HG02678 (cell line): Measurements from ENCODE around the gene COL2A1.

Experiments
- ATAC-seq: cut with Tn5 transposase; IDR thresholded peaks from one replicate; pipeline ENCODE4 v1.9.1; 2021; ENCODE audit warnings: mild to moderate bottlenecking, moderate library complexity; ENCODE audit not compliant: unreplicated experiment

Gene COL2A1

GRCh38 chr12:48015954-48016353, 11.7 kb upstream of the COL2A1 start:
- ATAC-seq = no peak

- ATAC-seq = no peak
Observed at GRCh38 chr12:48015129-48015528, 10.9 kb upstream of the COL2A1 start.

- no peak for ATAC-seq
Observed at GRCh38 chr12:48013287-48013686, 9.0 kb upstream of the COL2A1 start.

GRCh38 chr12:48012070-48012469, 7.8 kb upstream of the COL2A1 start:
- no peak for ATAC-seq

GRCh38 chr12:48010366-48010970, 6.2 kb upstream of the COL2A1 start:
- no peak for ATAC-seq

GRCh38 chr12:48009471-48009870, 5.2 kb upstream of the COL2A1 start:
- ATAC-seq = no peak

GRCh38 chr12:48008950-48009349, 4.7 kb upstream of the COL2A1 start:
- ATAC-seq = no peak

- no peak for ATAC-seq
Observed at GRCh38 chr12:48008349-48008748, 4.1 kb upstream of the COL2A1 start.

GRCh38 chr12:48007206-48007605, 2.9 kb upstream of the COL2A1 start:
- no peak for ATAC-seq

- no peak for ATAC-seq
Observed at GRCh38 chr12:48005750-48006021, 1.4 kb upstream of the COL2A1 start.

GRCh38 chr12:48005001-48005749, 899 bp upstream of the COL2A1 start:
- ATAC-seq = no peak

- ATAC-seq = no peak
Observed at GRCh38 chr12:48003226-48004052, 837 bp downstream of the COL2A1 start.

- ATAC-seq = no peak
Observed at GRCh38 chr12:48002773-48003218, 1.5 kb downstream of the COL2A1 start.

- ATAC-seq = no peak
Observed at GRCh38 chr12:48002414-48002730, 1.9 kb downstream of the COL2A1 start.

- ATAC-seq = no peak
Observed at GRCh38 chr12:48001505-48002413, 2.5 kb downstream of the COL2A1 start.

- no peak for ATAC-seq
Observed at GRCh38 chr12:48000878-48001504, 3.3 kb downstream of the COL2A1 start.

- no peak for ATAC-seq
Observed at GRCh38 chr12:47999816-48000215, 4.5 kb downstream of the COL2A1 start.

- ATAC-seq = no peak
Observed at GRCh38 chr12:47997321-47997720, 7.0 kb downstream of the COL2A1 start.

- ATAC-seq = no peak
Observed at GRCh38 chr12:47995981-47996401, 8.3 kb downstream of the COL2A1 start.

- no peak for ATAC-seq
Observed at GRCh38 chr12:47993491-47993890, 10.8 kb downstream of the COL2A1 start.

GRCh38 chr12:47992776-47993175, 11.5 kb downstream of the COL2A1 start:
- no peak for ATAC-seq
